Right lobe of liver (tissue), 4 donors: ENCODE results near the gene DSCAM.

Experiments
- CTCF ChIP-seq, 4 donors: fragments of 200-600 bp in 3 of 4; fragments of 450-650 bp in 1 of 4; IDR thresholded peaks; one replicate each; pipeline versions ENCODE4 v1.5.1 to v1.8.0; 2016 to 2022; ENCODE audit warnings: antibody characterized with exemption in 4 of 4, mild to moderate bottlenecking in 2 of 4
- POLR2A ChIP-seq: fragments of 450-650 bp; IDR thresholded peaks from one replicate; pipeline ENCODE4 v1.6.1; 2017; ENCODE audit warnings: antibody characterized with exemption, mild to moderate bottlenecking
- donor health status: DM: no; HTN: no; CAD: no.
- donor health status: DM: no; HTN: no; CAD: no.
- donor health status: DM: no; HTN: yes; CAD: no.

GRCh38 chr21:40282912-40283886 is 563.8 kb downstream of the DSCAM start:
- TF ChIP-seq CTCF (IDR thresholded peaks at IDR 0.05), result no peak
- no peak for TF ChIP-seq POLR2A
